ACHN (cell line): ENCODE measurements around the gene BTNL9.
"Not testable (repeated sequence)": the region's sequence is repeated elsewhere in the genome, so short reads cannot be mapped to it uniquely, and the experiment has no call there.

ENCODE experiments used
- DNase-seq: peaks from one replicate; pipeline ENCODE4 v3.0.0-alpha.2; 2015
- in situ Hi-C: cut with HindIII; loops from 2 replicates; pipeline ENCODE4 v1.10.0; 2017; ENCODE audit warnings: low sequenced_read_pairs, low pct_ligation_motif_present, low pct_unique_long_range_greater_than_20kb

BTNL9 gene

GRCh38 chr5:181039931-181040630 is at the start of gene BTNL9:
Gene BTNL9 (plus strand): TSS chr5:181040266. CDS start chr5:181045490, 5,224 bp downstream.
- in situ Hi-C loops, result no loop called here
- DNase-seq, result no peak

GRCh38 chr5:180990882-180991242 is 49.2 kb upstream of the BTNL9 start:
- DNase-seq, result no peak
- in situ Hi-C loops, result no loop called here

- no peak for DNase-seq
- in situ Hi-C loops, result no loop called here
Observed at GRCh38 chr5:181001947-181002346, 38.1 kb upstream of the BTNL9 start.

GRCh38 chr5:181005791-181006190 is 34.3 kb upstream of the BTNL9 start:
- no peak for DNase-seq
- in situ Hi-C loops, result no loop called here

- no peak for DNase-seq
- in situ Hi-C loops, result no loop called here
Observed at GRCh38 chr5:181008136-181008535, 31.9 kb upstream of the BTNL9 start.

GRCh38 chr5:181010018-181010417 is 30.0 kb upstream of the BTNL9 start:
- DNase-seq, in situ Hi-C loops: not testable (repeated sequence)

GRCh38 chr5:181014654-181015053 is 25.4 kb upstream of the BTNL9 start:
- in situ Hi-C loops, DNase-seq: not testable (repeated sequence)

- in situ Hi-C loops, DNase-seq: not testable (repeated sequence)
Observed at GRCh38 chr5:181017448-181017847, 22.6 kb upstream of the BTNL9 start.

GRCh38 chr5:181020688-181021087 is 19.4 kb upstream of the BTNL9 start:
- in situ Hi-C loops, result no loop called here

GRCh38 chr5:181024245-181025064 is 15.6 kb upstream of the BTNL9 start:
- no peak for DNase-seq
- in situ Hi-C loops, result no loop called here

More at GRCh38 chr5:181020688-181021087, 19.4 kb upstream of the BTNL9 start:
- no peak for DNase-seq

- DNase-seq, result no peak
- in situ Hi-C loops, result no loop called here
Observed at GRCh38 chr5:181027452-181028031, 12.5 kb upstream of the BTNL9 start.

GRCh38 chr5:181028032-181028819 is 11.8 kb upstream of the BTNL9 start:
- in situ Hi-C loops, result no loop called here
- DNase-seq, result no peak

GRCh38 chr5:181031716-181032115 is 8.3 kb upstream of the BTNL9 start:
- in situ Hi-C loops, result no loop called here
- DNase-seq, result no peak

GRCh38 chr5:181035991-181036815 is 3.9 kb upstream of the BTNL9 start:
- in situ Hi-C loops, result no loop called here
- no peak for DNase-seq

- in situ Hi-C loops, result no loop called here
- DNase-seq, result no peak
Observed at GRCh38 chr5:181036816-181037364, 3.2 kb upstream of the BTNL9 start.

GRCh38 chr5:181037365-181037861 is 2.7 kb upstream of the BTNL9 start:
- DNase-seq, result no peak
- in situ Hi-C loops, result no loop called here

- in situ Hi-C loops, result no loop called here
Observed at GRCh38 chr5:181039471-181039870, 595 bp upstream of the BTNL9 start.

GRCh38 chr5:181040631-181040945 is 522 bp downstream of the BTNL9 start:
- DNase-seq, result no peak

More at GRCh38 chr5:181039471-181039870, 595 bp upstream of the BTNL9 start:
- DNase-seq, result no peak

More at GRCh38 chr5:181040631-181040945, 522 bp downstream of the BTNL9 start:
- in situ Hi-C loops, result no loop called here
